SK-N-SH treated with all-trans-retinoic acid at 6 μM for 48 hours (cell line): ENCODE data around the gene OSER1.
"Not testable (repeated sequence)": the region's sequence is repeated elsewhere in the genome, so short reads cannot be mapped to it uniquely, and the experiment has no call there.

Experiments
- ATAC-seq: fragments of 200-7000 bp; cut with Tn5 transposase; 3 replicates; pipeline ENCODE4 v1.9.1; 2020; ENCODE audit warnings: mild to moderate bottlenecking, moderate library complexity
- ARNTL ChIP-seq: fragments of 450-650 bp; formaldehyde crosslinking; IDR thresholded peaks from 2 replicates; pipeline ENCODE4 v1.5.0; 2020; ENCODE audit warnings: low read depth, mild to moderate bottlenecking, moderate library complexity, borderline replicate concordance
- BACH2 ChIP-seq: fragments of 250-450 bp; sonication (Bioruptor Pico); IDR thresholded peaks from 2 replicates; pipeline ENCODE4 v1.9.0; 2021; ENCODE audit warnings: mild to moderate bottlenecking, borderline replicate concordance
- CSDC2 ChIP-seq: fragments of 250-450 bp; sonication (Bioruptor Pico); IDR thresholded peaks from 2 replicates; pipeline ENCODE4 v1.5.0; 2020; ENCODE audit warnings: mild to moderate bottlenecking, moderate library complexity
- CSRNP3 ChIP-seq: fragments of 250-450 bp; sonication (Bioruptor Pico); IDR thresholded peaks from 2 replicates; pipeline ENCODE4 v1.5.1; 2021; ENCODE audit warnings: mild to moderate bottlenecking, moderate library complexity
- ESRRG ChIP-seq: fragments of 250-450 bp; sonication (Bioruptor Pico); IDR thresholded peaks from 2 replicates; pipeline ENCODE4 v1.6.1; 2021; ENCODE audit warnings: mild to moderate bottlenecking
- GLIS3 ChIP-seq: fragments of 250-450 bp; sonication (Bioruptor Pico); IDR thresholded peaks from 2 replicates; pipeline ENCODE4 v1.5.0; 2020; ENCODE audit warnings: mild to moderate bottlenecking, moderate library complexity
- ISL1 ChIP-seq: fragments of 250-450 bp; sonication (Bioruptor Pico); IDR thresholded peaks from 2 replicates; pipeline ENCODE4 v2.1.2; 2022; ENCODE audit warnings: mild to moderate bottlenecking, moderate library complexity
- OSR1 ChIP-seq: fragments of 250-450 bp; sonication (Bioruptor Pico); IDR thresholded peaks from 2 replicates; pipeline ENCODE4 v1.8.0; 2022; ENCODE audit warnings: moderate library complexity, mild to moderate bottlenecking, inconsistent platforms
- PATZ1 ChIP-seq: fragments of 250-450 bp; sonication (Bioruptor Pico); IDR thresholded peaks from 2 replicates; pipeline ENCODE4 v1.8.0; 2020; ENCODE audit warnings: mild to moderate bottlenecking, moderate library complexity, borderline replicate concordance
- POU6F1 ChIP-seq: fragments of 250-450 bp; sonication (Bioruptor Pico); IDR thresholded peaks from 2 replicates; pipeline ENCODE4 v1.8.0; 2021; ENCODE audit warnings: low read depth, mild to moderate bottlenecking, moderate library complexity, borderline replicate concordance
- PPARA ChIP-seq: fragments of 250-450 bp; sonication (Bioruptor Pico); IDR thresholded peaks from 2 replicates; pipeline ENCODE4 v1.5.0; 2020; ENCODE audit warnings: mild to moderate bottlenecking, borderline replicate concordance
- RARB ChIP-seq: fragments of 250-450 bp; sonication (Bioruptor Pico); IDR thresholded peaks from 2 replicates; pipeline ENCODE4 v1.8.0; 2021; ENCODE audit warnings: mild to moderate bottlenecking, moderate library complexity
- SNAI2 ChIP-seq: fragments of 250-450 bp; sonication (Bioruptor Pico); IDR thresholded peaks from 2 replicates; pipeline ENCODE4 v1.5.0; 2020; ENCODE audit warnings: mild to moderate bottlenecking, moderate library complexity
- TCF4 ChIP-seq: fragments of 250-450 bp; sonication (Bioruptor Pico); IDR thresholded peaks from 2 replicates; pipeline ENCODE4 v1.8.0; 2021; ENCODE audit warnings: mild to moderate bottlenecking, moderate library complexity, borderline replicate concordance
- TOX ChIP-seq: fragments of 250-450 bp; sonication (Bioruptor Pico); IDR thresholded peaks from 2 replicates; pipeline ENCODE4 v1.8.0; 2021; ENCODE audit warnings: mild to moderate bottlenecking, moderate library complexity, borderline replicate concordance
- TSHZ2 ChIP-seq: fragments of 250-450 bp; sonication (Bioruptor Pico); IDR thresholded peaks from 2 replicates; pipeline ENCODE4 v1.5.0; 2020; ENCODE audit warnings: mild to moderate bottlenecking, moderate library complexity
- ZC3H10 ChIP-seq: fragments of 250-450 bp; sonication (Bioruptor Pico); IDR thresholded peaks from 2 replicates; pipeline ENCODE4 v1.5.1; 2021; ENCODE audit warnings: mild to moderate bottlenecking, moderate library complexity
- ZFP3 ChIP-seq: fragments of 250-450 bp; sonication (Bioruptor Pico); IDR thresholded peaks from 2 replicates; pipeline ENCODE4 v1.5.0; 2020; ENCODE audit warnings: mild to moderate bottlenecking, moderate library complexity
- ZNF565 ChIP-seq: fragments of 450-650 bp; formaldehyde crosslinking; conservative IDR thresholded peaks from 2 replicates; pipeline ENCODE4 v1.5.0; 2020; ENCODE audit warnings: low read depth, mild to moderate bottlenecking, moderate library complexity
- ZNF70 ChIP-seq: fragments of 450-650 bp; formaldehyde crosslinking; IDR thresholded peaks from 2 replicates; pipeline ENCODE4 v1.5.0; 2020; ENCODE audit warnings: mild to moderate bottlenecking, moderate library complexity
- ZNF8 ChIP-seq: fragments of 450-650 bp; formaldehyde crosslinking; IDR thresholded peaks from 2 replicates; pipeline ENCODE4 v1.5.0; 2020; ENCODE audit warnings: mild to moderate bottlenecking, moderate library complexity

The OSER1 gene

GRCh38 chr20:44234566-44235317 is 24.2 kb upstream of the OSER1 start:
- no peak for TF ChIP-seq ZFP3 (CRISPR knock-in tag)
- no peak for TF ChIP-seq BACH2 (CRISPR knock-in tag)
- TF ChIP-seq ARNTL = no peak
- no peak for TF ChIP-seq SNAI2 (CRISPR knock-in tag)
- TF ChIP-seq ZNF8 (CRISPR knock-in tag) = no peak
- no peak for TF ChIP-seq ZNF70
- no peak for TF ChIP-seq GLIS3 (CRISPR knock-in tag)
- no peak for TF ChIP-seq ISL1 (CRISPR knock-in tag)
- no peak for TF ChIP-seq RARB (CRISPR knock-in tag)
- no peak for TF ChIP-seq PATZ1
- TF ChIP-seq TOX = no peak
- TF ChIP-seq OSR1 (CRISPR knock-in tag) = no peak
- no peak for TF ChIP-seq TCF4 (CRISPR knock-in tag)
- ATAC-seq = no peak

- no peak for TF ChIP-seq SNAI2 (CRISPR knock-in tag)
- no peak for TF ChIP-seq ESRRG
- TF ChIP-seq TCF4 (CRISPR knock-in tag) = no peak
- no peak for TF ChIP-seq CSDC2 (CRISPR knock-in tag)
- TF ChIP-seq POU6F1 (CRISPR knock-in tag) = no peak
- no peak for ATAC-seq
Measured at GRCh38 chr20:44233436-44234016, 23.0 kb upstream of the OSER1 start.

- not testable (repeated sequence) for ATAC-seq
Measured at GRCh38 chr20:44232469-44232856, 21.9 kb upstream of the OSER1 start.

GRCh38 chr20:44231713-44232468 is 21.3 kb upstream of the OSER1 start:
- no peak for TF ChIP-seq SNAI2 (CRISPR knock-in tag)
- no peak for TF ChIP-seq ISL1 (CRISPR knock-in tag)
- no peak for TF ChIP-seq BACH2 (CRISPR knock-in tag)
- no peak for TF ChIP-seq ZNF565 (CRISPR knock-in tag)
- no peak for TF ChIP-seq ZC3H10 (CRISPR knock-in tag)
- no peak for TF ChIP-seq RARB (CRISPR knock-in tag)
- no peak for TF ChIP-seq ESRRG
- TF ChIP-seq PPARA = no peak
- no peak for TF ChIP-seq TSHZ2 (CRISPR knock-in tag)
- no peak for TF ChIP-seq CSRNP3 (CRISPR knock-in tag)
- ATAC-seq = no peak
